Spleen (tissue), 11 donors: ENCODE data around the gene HEATR9. TPM values are rescaled to one million over a fixed set of nuclear protein-coding genes. Genes with fewer than 3 reads are reported as not detected.
"Not testable (repeated sequence)": the region's sequence is repeated elsewhere in the genome, so short reads cannot be mapped to it uniquely, and the experiment has no call there.

Source experiments
- DNase-seq: peaks from one replicate; pipeline ENCODE4 v3.0.0-alpha.2; 2020
- H3K27ac ChIP-seq, 8 donors: fragments of 200-600 bp; sonication (generic) in 7 of 8; 1 replicate in 4 of 8; 2 replicates in 4 of 8; pipeline versions ENCODE4 v1.5.0 to v1.8.0; 2016 to 2021; ENCODE audit warnings: inconsistent platforms in 4 of 8, mild to moderate bottlenecking in 4 of 8, moderate library complexity in 1 of 8
- H3K27me3 ChIP-seq, 7 donors: fragments of 200-600 bp; sonication (generic) in 6 of 7; replicated peaks in 1 of 7; 1 replicate in 4 of 7; 2 replicates in 3 of 7; pipeline versions ENCODE4 v1.5.0 to v1.8.0; 2016 to 2021; ENCODE audit warnings: inconsistent platforms in 3 of 7, mild to moderate bottlenecking in 1 of 7
- H3K36me3 ChIP-seq, 6 donors: fragments of 200-600 bp; sonication (generic) in 5 of 6; 1 replicate in 4 of 6; 2 replicates in 2 of 6; pipeline versions ENCODE4 v1.5.0 to v1.8.0; 2016 to 2021; ENCODE audit warnings: inconsistent platforms in 2 of 6
- H3K4me1 ChIP-seq, 6 donors: fragments of 200-600 bp; sonication (generic) in 5 of 6; 1 replicate in 3 of 6; 2 replicates in 3 of 6; pipeline versions ENCODE4 v1.5.0 to v1.8.0; 2016 to 2021; ENCODE audit warnings: inconsistent platforms in 3 of 6
- H3K4me3 ChIP-seq, 8 donors: fragments of 200-600 bp; sonication (generic) in 7 of 8; 1 replicate in 4 of 8; 2 replicates in 4 of 8; pipeline versions ENCODE4 v1.5.0 to v1.8.0; 2016 to 2021; ENCODE audit warnings: inconsistent platforms in 4 of 8, mild to moderate bottlenecking in 4 of 8, moderate library complexity in 2 of 8
- H3K9me3 ChIP-seq, 8 donors: fragments of 200-600 bp; sonication (generic) in 7 of 8; 1 replicate in 4 of 8; 2 replicates in 4 of 8; pipeline versions ENCODE4 v1.5.0 to v1.8.0; 2016 to 2021; ENCODE audit warnings: inconsistent platforms in 4 of 8
- CTCF ChIP-seq, 11 experiments: fragments of 200-600 bp in 7 of 11; fragments of 450-650 bp in 4 of 11; sonication (generic) in 4 of 11; IDR thresholded peaks in 8 of 11; conservative IDR thresholded peaks in 3 of 11; 1 replicate in 7 of 11; 2 replicates in 4 of 11; pipeline versions ENCODE4 v1.4.0 to v1.8.0; 2016 to 2021; ENCODE audit warnings: antibody characterized with exemption in 11 of 11, inconsistent platforms in 4 of 11, mild to moderate bottlenecking in 1 of 11
- POLR2A ChIP-seq, 3 donors: fragments of 450-650 bp; IDR thresholded peaks; one replicate each; pipeline ENCODE4 v1.5.1; 2017; ENCODE audit warnings: antibody characterized with exemption in 3 of 3, mild to moderate bottlenecking in 1 of 3
- POLR2AphosphoS5 ChIP-seq, 3 donors: sonication (generic); formaldehyde crosslinking; IDR thresholded peaks; one replicate each; pipeline ENCODE4 v1.5.1; 2017; ENCODE audit warnings: antibody characterized with exemption in 3 of 3
- WGBS, 5 donors: extraction: QIAGEN DNeasy Blood & Tissue Kit in 3 of 5; methylation state at CpG; one replicate each; pipeline versions ENCODE4 v1.1.5 to v1.1.7; 2013 to 2018; 5-methylcytosine and 5-hydroxymethylcytosine counted together
- intact Hi-C: fragments of 100-400 bp; cut with DNase I; formaldehyde crosslinking; loops from one replicate; pipeline ENCODE4 v1.15.0; 2023; ENCODE audit warnings: low total_unique reads
- polyA plus RNA-seq, 3 donors: library from polyadenylated mRNA; stranded (reverse); fragments of 200-250 nt; gene quantifications; one replicate each; pipeline ENCODE4 v1.2.1, GENCODE V29; 2013
- total RNA-seq, 7 donors: library from RNA; depleted of rRNA in 3 of 7; stranded (reverse); fragments of >200 nt in 3 of 7; fragmentation: NEBNext Ultra II Directional in 4 of 7; extraction: Animal tissue kit (Norgen Biotek cat#: 25700) in 4 of 7; gene quantifications; one replicate each; pipeline versions ENCODE4 v1.1.0 to v1.2.1, GENCODE V29; 2016 to 2021
- donor health status: healthy with polysubstance abuse.
- donor health status: DM: no; HTN: no; CAD: no; lungs with moderate emphysema.
- donor health status: DM: no; HTN: no; CAD: no.
- donor health status: Bipolar disorder and iron deficiency.
- donor health status: healthy.
- donor health status: DM: no; HTN: no; CAD: no.
- donor health status: DM: yes; HTN: yes; CAD: no.

Gene HEATR9
- total and polyA plus RNA-seq, 10 donors, result 0.05 to 0.92 (median 0.49) TPM

GRCh38 chr17:35898283-35899070 is 29.8 kb upstream of the HEATR9 start:
- peaks cover 0 to 65% (median 17%) of the 10 kb centered on the region in 6 donors for H3K4me1 ChIP-seq
- H3K9me3 ChIP-seq, result no peaks in the 10 kb centered on the region
- H3K4me3 ChIP-seq, result no peak overlapping the region
- TF ChIP-seq CTCF (IDR thresholded peaks at IDR 0.05 in 8 of 11, conservative IDR thresholded peaks at IDR 0.05 in 3 of 11) (no peak), POLR2AphosphoS5 (IDR thresholded peaks at IDR 0.05) (no peak), POLR2A (IDR thresholded peaks at IDR 0.05) (no peak)
- intact Hi-C loops, result no loop called here
- no peaks in the 10 kb centered on the region for H3K36me3 ChIP-seq
- 27 to 46% (median 37%) methylated on average over 4 to 6 of the region's 6 CpGs for WGBS, 5 donors
- H3K27me3 ChIP-seq, result peaks cover 0 to 7% (median 0%) of the 10 kb centered on the region in 7 donors
- peak overlapping the region in 5 of 8 donors; percentile 9 to 74 (median 53) for H3K27ac ChIP-seq
- no peak for DNase-seq

GRCh38 chr17:35897772-35898171 is 29.1 kb upstream of the HEATR9 start:
- H3K27me3 ChIP-seq, H3K4me3 ChIP-seq, H3K9me3 ChIP-seq, intact Hi-C loops, H3K36me3 ChIP-seq, DNase-seq: not testable (repeated sequence)
- Histone ChIP-seq H3K4me1 (peaks cover 0 to 72% (median 19%) of the 10 kb centered on the region in 6 donors), H3K27ac (peak overlapping the region in 4 of 8 donors; percentile 8 to 74 (median 58))
- WGBS, 5 donors, result 88 to 96% (median 92%) methylated on average over 7 of the region's 7 CpGs

- DNase-seq, result no peak
- Histone ChIP-seq H3K27me3 (peaks cover 0 to 7% (median 0%) of the 10 kb centered on the region in 7 donors), H3K4me3 (peak overlapping the region in 1 of 8 donors; percentile 17), H3K4me1 (peaks cover 0 to 84% (median 34%) of the 10 kb centered on the region in 6 donors), H3K36me3 (no peaks in the 10 kb centered on the region), H3K27ac (peak overlapping the region in 6 of 8 donors; percentile 22 to 78 (median 50)), H3K9me3 (no peaks in the 10 kb centered on the region)
- 37 to 55% (median 47%) methylated on average over 14 of the region's 14 CpGs for WGBS, 5 donors
- TF ChIP-seq CTCF (IDR thresholded peaks at IDR 0.05 in 8 of 11, conservative IDR thresholded peaks at IDR 0.05 in 3 of 11), result no peak
- TF ChIP-seq POLR2AphosphoS5 (IDR thresholded peaks at IDR 0.05), result peak in 1 of 3 donors; percentile 45
- no peak for TF ChIP-seq POLR2A (IDR thresholded peaks at IDR 0.05)
- intact Hi-C loops, result no loop called here
Measured at GRCh38 chr17:35895636-35896587, 27.2 kb upstream of the HEATR9 start.

GRCh38 chr17:35894206-35894605 is 25.5 kb upstream of the HEATR9 start:
- no peaks in the 10 kb centered on the region for H3K9me3 ChIP-seq
- peaks cover 0 to 82% (median 41%) of the 10 kb centered on the region in 6 donors for H3K4me1 ChIP-seq
- no peaks in the 10 kb centered on the region for H3K36me3 ChIP-seq
- H3K27ac ChIP-seq, result peak overlapping the region in 2 of 8 donors; percentile 27 to 69
- intact Hi-C loops, result no loop called here
- DNase-seq, result no peak
- H3K4me3 ChIP-seq, result no peak overlapping the region
- TF ChIP-seq CTCF (IDR thresholded peaks at IDR 0.05 in 8 of 11, conservative IDR thresholded peaks at IDR 0.05 in 3 of 11), result no peak
- no peak for TF ChIP-seq POLR2AphosphoS5 (IDR thresholded peaks at IDR 0.05)
- TF ChIP-seq POLR2A (IDR thresholded peaks at IDR 0.05), result no peak
- peaks cover 0 to 7% (median 0%) of the 10 kb centered on the region in 7 donors for H3K27me3 ChIP-seq
- 91 to 96% (median 93%) methylated on average over 7 of the region's 7 CpGs for WGBS, 5 donors
